ENCODE data around the gene PRICKLE2.

PRICKLE2 gene

DNA sequence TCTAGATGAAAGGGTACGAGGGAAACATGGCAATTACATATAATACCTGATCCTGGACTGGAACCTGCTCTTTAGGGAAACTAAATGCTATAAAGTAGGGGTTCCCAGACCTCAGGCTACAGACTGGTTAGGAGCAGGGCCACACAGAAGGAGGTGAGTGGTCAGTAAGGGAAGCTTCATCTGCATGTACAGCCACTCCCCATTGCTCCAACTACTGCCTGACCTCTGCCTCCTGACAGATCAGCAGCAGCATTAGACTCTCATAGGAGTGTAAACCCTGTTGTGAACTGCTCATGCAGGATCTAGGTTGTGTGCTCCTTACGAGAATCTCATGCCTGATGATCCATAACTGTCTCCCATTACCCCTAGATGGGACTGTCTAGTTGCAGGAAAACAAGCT is 123.1 kb downstream of the PRICKLE2 start:
- Histone ChIP-seq H3K4me3 (ENCODE audit: low read length) (no peak overlapping the region), H3K36me3 (replicated peaks; ENCODE audit: insufficient read depth, low read length) (no peaks in the 10 kb centered on the region; the same call in 1 of the 2 replicates), H3K9me3 (replicated peaks; ENCODE audit: insufficient read depth, low read length) (no peaks in the 10 kb centered on the region), H4K20me1 (ENCODE audit: insufficient read depth, low read length) (no peaks in the 10 kb centered on the region), H3F3A (ENCODE audit: insufficient read depth, low read length) (no peaks in the 10 kb centered on the region), H3K4me2 (ENCODE audit: low read depth, low read length) (no peak overlapping the region), H3K79me2 (ENCODE audit: low read length) (no peaks in the 10 kb centered on the region), H3K4me1 (ENCODE audit: low read length) (no peaks in the 10 kb centered on the region), H3K9ac (ENCODE audit: low read length) (no peak overlapping the region), H3K27ac (ENCODE audit: low read length) (no peak overlapping the region), H2AFZ (ENCODE audit: low read length) (no peak overlapping the region), H3K27me3 (replicated peaks; ENCODE audit: insufficient read depth, low read length) (no peaks in the 10 kb centered on the region), H3K9me2 (replicated peaks; ENCODE audit: insufficient read depth, low read length) (no peaks in the 10 kb centered on the region)
- no peak for DNase-seq
- TF ChIP-seq EZH2 (optimal IDR thresholded peaks at IDR 0.05; ENCODE audit: low read depth, low read length) (no peak), CTCF (IDR thresholded peaks at IDR 0.05; ENCODE audit: low read length) (no peak), EZH2phosphoT487 (IDR thresholded peaks at IDR 0.05; ENCODE audit: low read length) (no peak)

- H3K9ac ChIP-seq (ENCODE audit: low read length), result no peak overlapping the region
- TF ChIP-seq CTCF (IDR thresholded peaks at IDR 0.05; ENCODE audit: low read length) (no peak), EZH2 (optimal IDR thresholded peaks at IDR 0.05; ENCODE audit: low read depth, low read length) (no peak), EZH2phosphoT487 (IDR thresholded peaks at IDR 0.05; ENCODE audit: low read length) (no peak)
- no peaks in the 10 kb centered on the region for H3K27me3 ChIP-seq (replicated peaks; ENCODE audit: insufficient read depth, low read length)
- H3K36me3 ChIP-seq (replicated peaks; ENCODE audit: insufficient read depth, low read length), result no peaks in the 10 kb centered on the region; the same call in 1 of the 2 replicates
- H3F3A ChIP-seq (ENCODE audit: insufficient read depth, low read length), result no peaks in the 10 kb centered on the region
- H3K4me1 ChIP-seq (ENCODE audit: low read length), result no peaks in the 10 kb centered on the region
- no peak overlapping the region for H3K4me2 ChIP-seq (ENCODE audit: low read depth, low read length)
- no peaks in the 10 kb centered on the region for H3K79me2 ChIP-seq (ENCODE audit: low read length)
- no peaks in the 10 kb centered on the region for H4K20me1 ChIP-seq (ENCODE audit: insufficient read depth, low read length)
- no peak overlapping the region for H3K4me3 ChIP-seq (ENCODE audit: low read length)
- H3K9me2 ChIP-seq (replicated peaks; ENCODE audit: insufficient read depth, low read length), result no peaks in the 10 kb centered on the region
- DNase-seq, result no peak
- no peak overlapping the region for H3K27ac ChIP-seq (ENCODE audit: low read length)
- H3K9me3 ChIP-seq (replicated peaks; ENCODE audit: insufficient read depth, low read length), result no peaks in the 10 kb centered on the region
- H2AFZ ChIP-seq (ENCODE audit: low read length), result no peak overlapping the region
These were observed 126.0 kb downstream of the PRICKLE2 start for GRCh38 chr3:64099316-64099715.

- H3K27me3 ChIP-seq (replicated peaks; ENCODE audit: insufficient read depth, low read length), result no peaks in the 10 kb centered on the region
- no peaks in the 10 kb centered on the region for H4K20me1 ChIP-seq (ENCODE audit: insufficient read depth, low read length)
- H3K27ac ChIP-seq (ENCODE audit: low read length), result no peak overlapping the region
- no peak overlapping the region for H2AFZ ChIP-seq (ENCODE audit: low read length)
- no peaks in the 10 kb centered on the region for H3K9me3 ChIP-seq (replicated peaks; ENCODE audit: insufficient read depth, low read length)
- H3K9ac ChIP-seq (ENCODE audit: low read length), result no peak overlapping the region
- H3K4me3 ChIP-seq (ENCODE audit: low read length), result no peak overlapping the region
- H3F3A ChIP-seq (ENCODE audit: insufficient read depth, low read length), result no peaks in the 10 kb centered on the region
- H3K36me3 ChIP-seq (replicated peaks; ENCODE audit: insufficient read depth, low read length), result no peaks in the 10 kb centered on the region; the same call in 1 of the 2 replicates
- no peaks in the 10 kb centered on the region for H3K4me1 ChIP-seq (ENCODE audit: low read length)
- H3K9me2 ChIP-seq (replicated peaks; ENCODE audit: insufficient read depth, low read length), result no peaks in the 10 kb centered on the region
- H3K4me2 ChIP-seq (ENCODE audit: low read depth, low read length), result no peak overlapping the region
- no peaks in the 10 kb centered on the region for H3K79me2 ChIP-seq (ENCODE audit: low read length)
- DNase-seq, result no peak
- TF ChIP-seq CTCF (IDR thresholded peaks at IDR 0.05; ENCODE audit: low read length), result no peak
- no peak for TF ChIP-seq EZH2 (optimal IDR thresholded peaks at IDR 0.05; ENCODE audit: low read depth, low read length)
- TF ChIP-seq EZH2phosphoT487 (IDR thresholded peaks at IDR 0.05; ENCODE audit: low read length), result no peak
These were observed 126.6 kb downstream of the PRICKLE2 start for GRCh38 chr3:64098670-64099069.

All from MM.1S (cell line).